GM23338 (cell line): Measurements from ENCODE around the gene TBC1D16. TPM values are rescaled to one million over a fixed set of nuclear protein-coding genes. Genes with fewer than 3 reads are reported as not detected.

Experiments
- ATAC-seq: fragments of 200-7000 bp; cut with Tn5 transposase; 3 replicates; pipeline ENCODE4 v1.9.1; 2020
- DNase-seq: peaks from one replicate; pipeline ENCODE4 v3.0.0-alpha.2; 2015; ENCODE audit warnings: low spot score
- H2AFZ ChIP-seq: fragments of 200-600 bp; sonication (generic); 2 replicates; pipeline ENCODE4 v1.8.0; 2016; ENCODE audit warnings: antibody characterized with exemption, mild to moderate bottlenecking, moderate library complexity
- H3F3A ChIP-seq: fragments of 200-600 bp; sonication (generic); replicated peaks from 2 replicates; pipeline ENCODE4 v1.8.0; 2017; ENCODE audit warnings: antibody characterized with exemption, mixed run types, low read depth
- H3K27ac ChIP-seq: fragments of 200-600 bp; sonication (generic); 2 replicates; pipeline ENCODE4 v1.6.1; 2016; ENCODE audit warnings: low read depth
- H3K27me3 ChIP-seq: fragments of 200-600 bp; sonication (generic); 2 replicates; pipeline ENCODE4 v1.8.0; 2016; ENCODE audit warnings: mild to moderate bottlenecking, mixed run types, moderate library complexity; ENCODE audit not compliant: insufficient read depth
- H3K36me3 ChIP-seq: fragments of 200-600 bp; sonication (generic); 2 replicates; pipeline ENCODE4 v1.8.0; 2016; ENCODE audit warnings: mild to moderate bottlenecking; ENCODE audit not compliant: insufficient read depth
- H3K4me1 ChIP-seq: fragments of 200-600 bp; sonication (generic); 2 replicates; pipeline ENCODE4 v1.8.0; 2016; ENCODE audit warnings: mild to moderate bottlenecking, moderate library complexity; ENCODE audit not compliant: insufficient read depth
- H3K4me2 ChIP-seq: fragments of 200-600 bp; sonication (generic); 2 replicates; pipeline ENCODE4 v1.7.1; 2017; ENCODE audit warnings: mixed run types
- H3K4me3 ChIP-seq: fragments of 200-600 bp; sonication (generic); 2 replicates; pipeline ENCODE4 v1.6.1; 2016; ENCODE audit warnings: mixed run types
- H3K79me2 ChIP-seq: fragments of 200-600 bp; sonication (generic); replicated peaks from 2 replicates; pipeline ENCODE4 v1.8.0; 2017; ENCODE audit warnings: mild to moderate bottlenecking; ENCODE audit not compliant: insufficient read depth
- H3K9me2 ChIP-seq: fragments of 200-600 bp; sonication (generic); 2 replicates; pipeline ENCODE4 v1.8.0; 2017; ENCODE audit not compliant: insufficient read depth
- H4K20me1 ChIP-seq: fragments of 200-600 bp; sonication (generic); replicated peaks from 2 replicates; pipeline ENCODE4 v1.8.0; 2017; ENCODE audit warnings: mild to moderate bottlenecking; ENCODE audit not compliant: insufficient read depth
- H3K27ac Mint-ChIP-seq: 2 replicates; pipeline ENCODE4 v1.8.0; 2020; ENCODE audit warnings: inconsistent platforms, mild to moderate bottlenecking, moderate library complexity, mixed read lengths
- H3K27me3 Mint-ChIP-seq: 3 replicates; pipeline ENCODE4 v1.8.0; 2022; ENCODE audit warnings: low read depth, mild to moderate bottlenecking, moderate library complexity, mixed read lengths, inconsistent platforms; ENCODE audit not compliant: insufficient read depth, poor library complexity
- H3K36me3 Mint-ChIP-seq: 3 replicates; pipeline ENCODE4 v1.8.0; 2021; ENCODE audit warnings: low read depth, mild to moderate bottlenecking, inconsistent platforms, moderate library complexity, mixed read lengths
- H3K4me1 Mint-ChIP-seq: 3 replicates; pipeline ENCODE4 v1.8.0; 2020; ENCODE audit warnings: mild to moderate bottlenecking, inconsistent platforms, mixed read lengths
- H3K4me3 Mint-ChIP-seq: 3 replicates; pipeline ENCODE4 v1.8.0; 2021; ENCODE audit warnings: moderate library complexity, mild to moderate bottlenecking, inconsistent platforms, mixed read lengths
- H3K9me3 Mint-ChIP-seq: 3 replicates; pipeline ENCODE4 v1.8.0; 2020; ENCODE audit warnings: moderate library complexity, mild to moderate bottlenecking, inconsistent platforms, mixed read lengths
- CREB1 ChIP-seq: fragments of 250-450 bp; sonication (Bioruptor Pico); IDR thresholded peaks from 2 replicates; pipeline ENCODE4 v1.5.0; 2020; ENCODE audit warnings: low read depth, mild to moderate bottlenecking, moderate library complexity
- EZH2 ChIP-seq: fragments of 200-600 bp; sonication (generic); IDR thresholded peaks from one replicate; pipeline ENCODE4 v1.8.0; 2017; ENCODE audit warnings: antibody characterized with exemption, mild to moderate bottlenecking, low read depth; ENCODE audit not compliant: unreplicated experiment
- EZH2phosphoT487 ChIP-seq: fragments of 200-600 bp; sonication (generic); IDR thresholded peaks from one replicate; pipeline ENCODE4 v1.8.1; 2018; ENCODE audit warnings: antibody characterized with exemption; ENCODE audit not compliant: unreplicated experiment
- JUNB ChIP-seq: IDR thresholded peaks from one replicate; pipeline ENCODE4 v1.6.1; 2016; ENCODE audit warnings: antibody characterized with exemption; ENCODE audit not compliant: unreplicated experiment
- NANOG ChIP-seq: IDR thresholded peaks from 2 replicates; pipeline ENCODE4 v1.6.1; 2016; ENCODE audit warnings: antibody characterized with exemption, borderline replicate concordance
- POLR2AphosphoS5 ChIP-seq: IDR thresholded peaks from 2 replicates; pipeline ENCODE4 v1.6.1; 2016; ENCODE audit warnings: antibody characterized with exemption, low read depth
- STAT1 ChIP-seq: IDR thresholded peaks from one replicate; pipeline ENCODE4 v1.6.1; 2016; ENCODE audit warnings: antibody characterized with exemption; ENCODE audit not compliant: unreplicated experiment
- ZNF114 ChIP-seq: fragments of 250-450 bp; sonication (Bioruptor Pico); IDR thresholded peaks from 2 replicates; pipeline ENCODE4 v1.5.0; 2020; ENCODE audit warnings: mild to moderate bottlenecking, moderate library complexity
- ZNF331 ChIP-seq: fragments of 250-450 bp; sonication (Bioruptor Pico); IDR thresholded peaks from 2 replicates; pipeline ENCODE4 v1.5.0; 2020; ENCODE audit warnings: low read depth, mild to moderate bottlenecking, moderate library complexity
- polyA plus RNA-seq: library from polyadenylated mRNA; unstranded; fragments of >200 nt; fragmentation: Nextera tagmentation; extraction: Ambion mirVana; gene quantifications from 2 replicates; pipeline ENCODE4 v1.2.1, GENCODE V29; 2016
- total RNA-seq: library from RNA; depleted of rRNA; stranded (reverse); fragments of >200 nt; shearing (Covaris generic); gene quantifications from 2 replicates; pipeline ENCODE4 v1.2.3, GENCODE V29; 2014
- TF ChIP-seq, protein P1 (sequence below), 2 experiments: fragments of 200-600 bp in 1 of 2; sonication (generic) in 1 of 2; conservative IDR thresholded peaks; 2 replicates each; pipeline versions ENCODE4 v1.5.1 to v1.6.1; 2016 to 2017; ENCODE audit warnings: antibody characterized with exemption in 2 of 2, low read depth in 2 of 2, mild to moderate bottlenecking in 2 of 2, moderate library complexity in 1 of 2
- TF ChIP-seq, protein P2 (sequence below): IDR thresholded peaks from 2 replicates; pipeline ENCODE4 v1.6.1; 2016; ENCODE audit warnings: antibody characterized with exemption
- TF ChIP-seq, protein P3 (sequence below): fragments of 250-450 bp; sonication (Bioruptor Pico); IDR thresholded peaks from 2 replicates; pipeline ENCODE4 v1.5.0; 2020; ENCODE audit warnings: mild to moderate bottlenecking, moderate library complexity
- TF ChIP-seq, protein P4 (sequence below): IDR thresholded peaks from one replicate; pipeline ENCODE4 v1.6.1; 2018; ENCODE audit warnings: antibody characterized with exemption; ENCODE audit not compliant: unreplicated experiment

Gene TBC1D16
- total and polyA plus RNA-seq, 2 experiments from 2014 or later, result 16.7 to 104 TPM

DNA sequence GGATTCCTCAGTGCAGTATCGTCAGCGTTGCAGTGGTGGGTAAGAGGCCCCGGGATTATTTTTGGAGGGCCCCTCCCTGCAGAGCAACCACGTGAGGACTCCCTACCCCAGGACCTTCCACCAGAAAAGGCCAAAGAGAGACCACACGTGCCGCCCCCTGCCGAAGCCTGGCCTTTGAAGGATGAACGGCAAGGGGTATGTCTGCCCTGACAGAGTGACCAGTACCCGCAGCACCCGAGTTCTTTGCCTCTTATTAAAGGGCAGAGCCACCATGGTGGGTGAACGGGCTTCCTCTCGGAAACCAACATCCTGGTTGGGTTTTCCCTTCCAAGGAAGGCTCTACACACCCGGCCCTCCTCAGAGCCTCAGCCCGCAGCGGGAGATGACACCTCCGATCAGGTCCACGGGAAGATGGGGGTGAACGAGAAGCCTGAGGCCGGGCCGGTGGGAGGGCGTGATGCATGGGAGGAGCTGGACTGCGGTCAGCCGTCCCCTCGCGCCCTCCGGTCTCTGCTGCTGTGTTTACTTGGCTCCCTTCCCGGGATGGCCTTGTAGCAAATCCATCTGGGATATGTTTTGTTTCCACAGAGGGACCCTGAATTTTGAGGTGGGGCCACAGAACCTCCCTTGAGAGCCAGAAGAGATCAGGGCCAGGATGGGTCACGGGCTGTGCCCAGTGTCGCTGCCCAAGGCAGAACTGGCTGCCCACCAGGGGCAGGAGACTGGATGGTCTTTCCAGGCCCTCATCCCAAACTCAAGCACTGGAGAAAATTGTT, 49.1 kb downstream of the TBC1D16 start:
- Histone ChIP-seq H3K4me3 (no peak overlapping the region), H2AFZ (no peak overlapping the region), H3K27me3 (no peaks in the 10 kb centered on the region), H3K4me2 (no peak overlapping the region), H3K27ac (no peak overlapping the region), H3K9me2 (no peaks in the 10 kb centered on the region), H3K4me1 (peaks cover 22% of the 10 kb centered on the region), H3F3A (no peaks in the 10 kb centered on the region; the same call in 1 of the 2 replicates), H3K36me3 (no peaks in the 10 kb centered on the region), H3K79me2 (peaks cover 80% of the 10 kb centered on the region), H4K20me1 (peaks cover 16% of the 10 kb centered on the region)
- Mint-ChIP-seq H3K4me3 (no peak overlapping the region), H3K9me3 (no peaks in the 10 kb centered on the region; the same call in 2 of the 3 replicates), H3K36me3 (peaks cover 2% of the 10 kb centered on the region; the same call in 2 of the 3 replicates), H3K4me1 (peaks cover 46% of the 10 kb centered on the region), H3K27me3 (peaks cover 12% of the 10 kb centered on the region), H3K27ac (no peak overlapping the region)
- TF ChIP-seq, protein P1, sequence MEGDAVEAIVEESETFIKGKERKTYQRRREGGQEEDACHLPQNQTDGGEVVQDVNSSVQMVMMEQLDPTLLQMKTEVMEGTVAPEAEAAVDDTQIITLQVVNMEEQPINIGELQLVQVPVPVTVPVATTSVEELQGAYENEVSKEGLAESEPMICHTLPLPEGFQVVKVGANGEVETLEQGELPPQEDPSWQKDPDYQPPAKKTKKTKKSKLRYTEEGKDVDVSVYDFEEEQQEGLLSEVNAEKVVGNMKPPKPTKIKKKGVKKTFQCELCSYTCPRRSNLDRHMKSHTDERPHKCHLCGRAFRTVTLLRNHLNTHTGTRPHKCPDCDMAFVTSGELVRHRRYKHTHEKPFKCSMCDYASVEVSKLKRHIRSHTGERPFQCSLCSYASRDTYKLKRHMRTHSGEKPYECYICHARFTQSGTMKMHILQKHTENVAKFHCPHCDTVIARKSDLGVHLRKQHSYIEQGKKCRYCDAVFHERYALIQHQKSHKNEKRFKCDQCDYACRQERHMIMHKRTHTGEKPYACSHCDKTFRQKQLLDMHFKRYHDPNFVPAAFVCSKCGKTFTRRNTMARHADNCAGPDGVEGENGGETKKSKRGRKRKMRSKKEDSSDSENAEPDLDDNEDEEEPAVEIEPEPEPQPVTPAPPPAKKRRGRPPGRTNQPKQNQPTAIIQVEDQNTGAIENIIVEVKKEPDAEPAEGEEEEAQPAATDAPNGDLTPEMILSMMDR (conservative IDR thresholded peaks at IDR 0.05; ENCODE audit: low read depth in 2 of 2), result no peak
- TF ChIP-seq NANOG (no peak), CREB1 (no peak), STAT1 (no peak), EZH2phosphoT487 (no peak), ZNF331 (no peak), EZH2 (no peak), JUNB (no peak), POLR2AphosphoS5 (no peak), ZNF114 (CRISPR knock-in tag) (no peak)
- TF ChIP-seq, protein P2, sequence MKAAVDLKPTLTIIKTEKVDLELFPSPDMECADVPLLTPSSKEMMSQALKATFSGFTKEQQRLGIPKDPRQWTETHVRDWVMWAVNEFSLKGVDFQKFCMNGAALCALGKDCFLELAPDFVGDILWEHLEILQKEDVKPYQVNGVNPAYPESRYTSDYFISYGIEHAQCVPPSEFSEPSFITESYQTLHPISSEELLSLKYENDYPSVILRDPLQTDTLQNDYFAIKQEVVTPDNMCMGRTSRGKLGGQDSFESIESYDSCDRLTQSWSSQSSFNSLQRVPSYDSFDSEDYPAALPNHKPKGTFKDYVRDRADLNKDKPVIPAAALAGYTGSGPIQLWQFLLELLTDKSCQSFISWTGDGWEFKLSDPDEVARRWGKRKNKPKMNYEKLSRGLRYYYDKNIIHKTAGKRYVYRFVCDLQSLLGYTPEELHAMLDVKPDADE, result no peak
- TF ChIP-seq, protein P3, sequence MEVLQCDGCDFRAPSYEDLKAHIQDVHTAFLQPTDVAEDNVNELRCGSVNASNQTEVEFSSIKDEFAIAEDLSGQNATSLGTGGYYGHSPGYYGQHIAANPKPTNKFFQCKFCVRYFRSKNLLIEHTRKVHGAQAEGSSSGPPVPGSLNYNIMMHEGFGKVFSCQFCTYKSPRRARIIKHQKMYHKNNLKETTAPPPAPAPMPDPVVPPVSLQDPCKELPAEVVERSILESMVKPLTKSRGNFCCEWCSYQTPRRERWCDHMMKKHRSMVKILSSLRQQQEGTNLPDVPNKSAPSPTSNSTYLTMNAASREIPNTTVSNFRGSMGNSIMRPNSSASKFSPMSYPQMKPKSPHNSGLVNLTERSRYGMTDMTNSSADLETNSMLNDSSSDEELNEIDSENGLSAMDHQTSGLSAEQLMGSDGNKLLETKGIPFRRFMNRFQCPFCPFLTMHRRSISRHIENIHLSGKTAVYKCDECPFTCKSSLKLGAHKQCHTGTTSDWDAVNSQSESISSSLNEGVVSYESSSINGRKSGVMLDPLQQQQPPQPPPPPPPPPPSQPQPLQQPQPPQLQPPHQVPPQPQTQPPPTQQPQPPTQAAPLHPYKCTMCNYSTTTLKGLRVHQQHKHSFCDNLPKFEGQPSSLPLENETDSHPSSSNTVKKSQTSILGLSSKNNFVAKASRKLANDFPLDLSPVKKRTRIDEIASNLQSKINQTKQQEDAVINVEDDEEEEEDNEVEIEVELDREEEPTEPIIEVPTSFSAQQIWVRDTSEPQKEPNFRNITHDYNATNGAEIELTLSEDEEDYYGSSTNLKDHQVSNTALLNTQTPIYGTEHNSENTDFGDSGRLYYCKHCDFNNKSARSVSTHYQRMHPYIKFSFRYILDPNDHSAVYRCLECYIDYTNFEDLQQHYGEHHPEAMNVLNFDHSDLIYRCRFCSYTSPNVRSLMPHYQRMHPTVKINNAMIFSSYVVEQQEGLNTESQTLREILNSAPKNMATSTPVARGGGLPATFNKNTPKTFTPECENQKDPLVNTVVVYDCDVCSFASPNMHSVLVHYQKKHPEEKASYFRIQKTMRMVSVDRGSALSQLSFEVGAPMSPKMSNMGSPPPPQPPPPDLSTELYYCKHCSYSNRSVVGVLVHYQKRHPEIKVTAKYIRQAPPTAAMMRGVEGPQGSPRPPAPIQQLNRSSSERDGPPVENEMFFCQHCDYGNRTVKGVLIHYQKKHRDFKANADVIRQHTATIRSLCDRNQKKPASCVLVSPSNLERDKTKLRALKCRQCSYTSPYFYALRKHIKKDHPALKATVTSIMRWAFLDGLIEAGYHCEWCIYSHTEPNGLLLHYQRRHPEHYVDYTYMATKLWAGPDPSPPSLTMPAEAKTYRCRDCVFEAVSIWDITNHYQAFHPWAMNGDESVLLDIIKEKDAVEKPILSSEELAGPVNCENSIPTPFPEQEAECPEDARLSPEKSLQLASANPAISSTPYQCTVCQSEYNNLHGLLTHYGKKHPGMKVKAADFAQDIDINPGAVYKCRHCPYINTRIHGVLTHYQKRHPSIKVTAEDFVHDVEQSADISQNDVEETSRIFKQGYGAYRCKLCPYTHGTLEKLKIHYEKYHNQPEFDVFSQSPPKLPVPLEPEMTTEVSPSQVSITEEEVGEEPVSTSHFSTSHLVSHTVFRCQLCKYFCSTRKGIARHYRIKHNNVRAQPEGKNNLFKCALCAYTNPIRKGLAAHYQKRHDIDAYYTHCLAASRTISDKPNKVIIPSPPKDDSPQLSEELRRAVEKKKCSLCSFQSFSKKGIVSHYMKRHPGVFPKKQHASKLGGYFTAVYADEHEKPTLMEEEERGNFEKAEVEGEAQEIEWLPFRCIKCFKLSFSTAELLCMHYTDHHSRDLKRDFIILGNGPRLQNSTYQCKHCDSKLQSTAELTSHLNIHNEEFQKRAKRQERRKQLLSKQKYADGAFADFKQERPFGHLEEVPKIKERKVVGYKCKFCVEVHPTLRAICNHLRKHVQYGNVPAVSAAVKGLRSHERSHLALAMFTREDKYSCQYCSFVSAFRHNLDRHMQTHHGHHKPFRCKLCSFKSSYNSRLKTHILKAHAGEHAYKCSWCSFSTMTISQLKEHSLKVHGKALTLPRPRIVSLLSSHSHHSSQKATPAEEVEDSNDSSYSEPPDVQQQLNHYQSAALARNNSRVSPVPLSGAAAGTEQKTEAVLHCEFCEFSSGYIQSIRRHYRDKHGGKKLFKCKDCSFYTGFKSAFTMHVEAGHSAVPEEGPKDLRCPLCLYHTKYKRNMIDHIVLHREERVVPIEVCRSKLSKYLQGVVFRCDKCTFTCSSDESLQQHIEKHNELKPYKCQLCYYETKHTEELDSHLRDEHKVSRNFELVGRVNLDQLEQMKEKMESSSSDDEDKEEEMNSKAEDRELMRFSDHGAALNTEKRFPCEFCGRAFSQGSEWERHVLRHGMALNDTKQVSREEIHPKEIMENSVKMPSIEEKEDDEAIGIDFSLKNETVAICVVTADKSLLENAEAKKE (CRISPR knock-in tag), result no peak
- TF ChIP-seq, protein P4, sequence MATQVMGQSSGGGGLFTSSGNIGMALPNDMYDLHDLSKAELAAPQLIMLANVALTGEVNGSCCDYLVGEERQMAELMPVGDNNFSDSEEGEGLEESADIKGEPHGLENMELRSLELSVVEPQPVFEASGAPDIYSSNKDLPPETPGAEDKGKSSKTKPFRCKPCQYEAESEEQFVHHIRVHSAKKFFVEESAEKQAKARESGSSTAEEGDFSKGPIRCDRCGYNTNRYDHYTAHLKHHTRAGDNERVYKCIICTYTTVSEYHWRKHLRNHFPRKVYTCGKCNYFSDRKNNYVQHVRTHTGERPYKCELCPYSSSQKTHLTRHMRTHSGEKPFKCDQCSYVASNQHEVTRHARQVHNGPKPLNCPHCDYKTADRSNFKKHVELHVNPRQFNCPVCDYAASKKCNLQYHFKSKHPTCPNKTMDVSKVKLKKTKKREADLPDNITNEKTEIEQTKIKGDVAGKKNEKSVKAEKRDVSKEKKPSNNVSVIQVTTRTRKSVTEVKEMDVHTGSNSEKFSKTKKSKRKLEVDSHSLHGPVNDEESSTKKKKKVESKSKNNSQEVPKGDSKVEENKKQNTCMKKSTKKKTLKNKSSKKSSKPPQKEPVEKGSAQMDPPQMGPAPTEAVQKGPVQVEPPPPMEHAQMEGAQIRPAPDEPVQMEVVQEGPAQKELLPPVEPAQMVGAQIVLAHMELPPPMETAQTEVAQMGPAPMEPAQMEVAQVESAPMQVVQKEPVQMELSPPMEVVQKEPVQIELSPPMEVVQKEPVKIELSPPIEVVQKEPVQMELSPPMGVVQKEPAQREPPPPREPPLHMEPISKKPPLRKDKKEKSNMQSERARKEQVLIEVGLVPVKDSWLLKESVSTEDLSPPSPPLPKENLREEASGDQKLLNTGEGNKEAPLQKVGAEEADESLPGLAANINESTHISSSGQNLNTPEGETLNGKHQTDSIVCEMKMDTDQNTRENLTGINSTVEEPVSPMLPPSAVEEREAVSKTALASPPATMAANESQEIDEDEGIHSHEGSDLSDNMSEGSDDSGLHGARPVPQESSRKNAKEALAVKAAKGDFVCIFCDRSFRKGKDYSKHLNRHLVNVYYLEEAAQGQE, result no peak
- ATAC-seq (no peak), DNase-seq (no peak)
